Osteoblast (primary cell): ENCODE data around the gene B4GAT1. TPM values are rescaled to one million over a fixed set of nuclear protein-coding genes. Genes with fewer than 3 reads are reported as not detected.
A peak's percentile ranks its signal among the peaks of the same experiment; 100 is the strongest.

Source experiments
- DNase-seq: peaks from one replicate; pipeline ENCODE4 v3.0.0; 2011; ENCODE audit warnings: low spot score, mixed read lengths; ENCODE audit not compliant: insufficient read length; ENCODE audit errors: missing footprints
- H2AFZ ChIP-seq: 2 replicates; pipeline ENCODE4 v1.6.0; 2011; ENCODE audit warnings: mild to moderate bottlenecking, low read length
- H3K27ac ChIP-seq: 2 replicates; pipeline ENCODE4 v1.5.1; 2011; ENCODE audit warnings: mild to moderate bottlenecking, low read depth, low read length, moderate library complexity
- H3K27me3 ChIP-seq: 2 replicates; pipeline ENCODE4 v1.6.0; 2012; ENCODE audit warnings: mild to moderate bottlenecking, control low read depth, inconsistent platforms, low read length, moderate library complexity; ENCODE audit not compliant: insufficient read depth
- H3K36me3 ChIP-seq: 2 replicates; pipeline ENCODE4 v1.5.1; 2011; ENCODE audit warnings: mild to moderate bottlenecking, low read length, control low read depth, moderate library complexity; ENCODE audit not compliant: insufficient read depth
- H3K4me1 ChIP-seq: 2 replicates; pipeline ENCODE4 v1.5.1; 2011; ENCODE audit warnings: mild to moderate bottlenecking, low read length, control low read depth, moderate library complexity; ENCODE audit not compliant: insufficient read depth
- H3K4me2 ChIP-seq: 2 replicates; pipeline ENCODE4 v1.6.0; 2011; ENCODE audit warnings: mild to moderate bottlenecking, low read length; ENCODE audit not compliant: insufficient read depth
- H3K4me3 ChIP-seq: fragments of 200-600 bp; sonication (generic); 3 replicates; pipeline ENCODE4 v1.5.1; 2012; ENCODE audit warnings: mild to moderate bottlenecking, low read length, inconsistent platforms; ENCODE audit not compliant: insufficient read depth
- H3K79me2 ChIP-seq: 2 replicates; pipeline ENCODE4 v1.6.0; 2012; ENCODE audit warnings: mild to moderate bottlenecking, low read length, control low read depth, inconsistent platforms; ENCODE audit not compliant: insufficient read depth
- H3K9me3 ChIP-seq: 2 replicates; pipeline ENCODE4 v1.5.1; 2011; ENCODE audit warnings: low read depth, low read length, control low read depth
- H4K20me1 ChIP-seq: 2 replicates; pipeline ENCODE4 v1.6.0; 2012; ENCODE audit warnings: mild to moderate bottlenecking, low read length, control low read depth; ENCODE audit not compliant: insufficient read depth
- CTCF ChIP-seq: IDR thresholded peaks from 2 replicates; pipeline ENCODE4 v1.5.1; 2011; ENCODE audit warnings: mild to moderate bottlenecking, low read depth, low read length, moderate library complexity; ENCODE audit errors: extremely low read depth
- total RNA-seq: library from RNA; depleted of rRNA; stranded (reverse); fragments of >200 nt; gene quantifications from 2 replicates; pipeline ENCODE4 v1.2.3, GENCODE V29; 2012

The B4GAT1 gene
- 20.6 and 21.2 TPM in 2 replicates for total RNA-seq

- TF ChIP-seq CTCF, result no peak
- Histone ChIP-seq H4K20me1 (peaks cover 5% of the 10 kb centered on the region), H3K4me2 (peak within 1 kb of the TSS; percentile 90), H3K27ac (peak within 1 kb of the TSS; percentile 61), H3K4me3 (peak within 1 kb of the TSS; percentile 90), H3K4me1 (peaks cover 30% of the 10 kb centered on the region), H3K27me3 (no peaks in the 10 kb centered on the region), H3K36me3 (peaks cover 3% of the 10 kb centered on the region), H3K79me2 (peaks cover 29% of the 10 kb centered on the region), H3K9me3 (no peaks in the 10 kb centered on the region), H2AFZ (peak within 1 kb of the TSS; percentile 95)
- peak; percentile 95 for DNase-seq
Observed at GRCh38 chr11:66347425-66348276, at the start of gene B4GAT1. Gene B4GAT1, minus strand, starts transcription at chr11:66347629. Its CDS starts 84 bp downstream, at chr11:66347545.

- TF ChIP-seq CTCF, result no peak
- Histone ChIP-seq H3K79me2 (no peaks in the 10 kb centered on the region), H3K27me3 (peaks cover 7% of the 10 kb centered on the region), H3K9me3 (no peaks in the 10 kb centered on the region), H2AFZ (no peak overlapping the region), H3K4me1 (no peaks in the 10 kb centered on the region), H3K4me3 (no peak overlapping the region), H4K20me1 (no peaks in the 10 kb centered on the region), H3K27ac (no peak overlapping the region), H3K4me2 (no peak overlapping the region), H3K36me3 (no peaks in the 10 kb centered on the region)
- DNase-seq, result peak; percentile 71
Observed at GRCh38 chr11:66393954-66394353, 46.5 kb upstream of the B4GAT1 start.

- H4K20me1 ChIP-seq, result no peaks in the 10 kb centered on the region
- no peak overlapping the region for H3K4me3 ChIP-seq
- H3K36me3 ChIP-seq, result no peaks in the 10 kb centered on the region
- H2AFZ ChIP-seq, result no peak overlapping the region
- H3K9me3 ChIP-seq, result no peaks in the 10 kb centered on the region
- H3K27ac ChIP-seq, result no peak overlapping the region
- peaks cover 7% of the 10 kb centered on the region for H3K27me3 ChIP-seq
- peaks cover 2% of the 10 kb centered on the region for H3K4me1 ChIP-seq
- no peaks in the 10 kb centered on the region for H3K79me2 ChIP-seq
- no peak for TF ChIP-seq CTCF
- DNase-seq, result no peak
- no peak overlapping the region for H3K4me2 ChIP-seq
Observed at GRCh38 chr11:66391322-66391721, 43.9 kb upstream of the B4GAT1 start.

- H3K36me3 ChIP-seq, result no peaks in the 10 kb centered on the region
Observed at GRCh38 chr11:66388780-66389386, 41.5 kb upstream of the B4GAT1 start.

More at GRCh38 chr11:66388780-66389386, 41.5 kb upstream of the B4GAT1 start:
- Histone ChIP-seq H2AFZ (no peak overlapping the region), H3K4me2 (no peak overlapping the region), H4K20me1 (no peaks in the 10 kb centered on the region), H3K27me3 (peaks cover 4% of the 10 kb centered on the region), H3K4me1 (peaks cover 3% of the 10 kb centered on the region), H3K79me2 (no peaks in the 10 kb centered on the region), H3K4me3 (no peak overlapping the region), H3K9me3 (no peaks in the 10 kb centered on the region), H3K27ac (no peak overlapping the region)
- DNase-seq, result no peak
- TF ChIP-seq CTCF, result peak; percentile 86
